Hippocampal formation (tissue), 2 donors: Measurements from ENCODE around the gene BORCS8.

Experiments
- DNase-seq, 2 donors: peaks; one replicate each; lab custom pipeline; 2025; lab: John Stamatoyannopoulos, UW

The BORCS8 gene

GRCh38 chr19:19213426-19214158 lies 21.6 kb upstream of the BORCS8 start:
- no peak for DNase-seq

GRCh38 chr19:19212916-19213315 lies 21.0 kb upstream of the BORCS8 start:
- no peak for DNase-seq

- no peak for DNase-seq
Observed at GRCh38 chr19:19211499-19212420, 19.8 kb upstream of the BORCS8 start, which contains the start of gene NCAN. Gene NCAN, plus strand, starts transcription at chr19:19211958. Its CDS starts 4,996 bp downstream, at chr19:19216954.

DNA sequence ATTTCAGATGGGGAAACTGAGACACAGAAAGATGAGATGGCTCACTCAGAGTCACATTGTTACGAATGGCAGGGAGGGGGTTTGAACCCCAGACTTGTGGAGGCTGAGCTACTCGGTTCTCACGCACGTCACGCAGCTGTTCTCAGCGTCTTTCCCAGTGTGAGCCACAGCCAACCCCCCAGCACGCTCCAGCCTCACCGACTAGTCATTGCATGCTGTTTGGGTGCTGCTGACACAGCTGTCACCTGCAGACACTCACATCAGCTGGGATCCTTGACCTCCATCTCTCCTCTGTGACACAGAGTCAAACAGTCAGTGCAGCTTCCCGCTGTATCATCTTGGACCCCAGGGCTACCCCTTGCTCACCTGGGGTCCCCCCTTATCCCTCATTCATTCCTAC lies 17.4 kb upstream of the BORCS8 start:
- no peak for DNase-seq

GRCh38 chr19:19207637-19208572 lies 16.0 kb upstream of the BORCS8 start:
- peak in 1 of 2 donors; percentile 31 for DNase-seq

- no peak for DNase-seq
Observed at GRCh38 chr19:19206938-19207337, 15.0 kb upstream of the BORCS8 start.

DNA sequence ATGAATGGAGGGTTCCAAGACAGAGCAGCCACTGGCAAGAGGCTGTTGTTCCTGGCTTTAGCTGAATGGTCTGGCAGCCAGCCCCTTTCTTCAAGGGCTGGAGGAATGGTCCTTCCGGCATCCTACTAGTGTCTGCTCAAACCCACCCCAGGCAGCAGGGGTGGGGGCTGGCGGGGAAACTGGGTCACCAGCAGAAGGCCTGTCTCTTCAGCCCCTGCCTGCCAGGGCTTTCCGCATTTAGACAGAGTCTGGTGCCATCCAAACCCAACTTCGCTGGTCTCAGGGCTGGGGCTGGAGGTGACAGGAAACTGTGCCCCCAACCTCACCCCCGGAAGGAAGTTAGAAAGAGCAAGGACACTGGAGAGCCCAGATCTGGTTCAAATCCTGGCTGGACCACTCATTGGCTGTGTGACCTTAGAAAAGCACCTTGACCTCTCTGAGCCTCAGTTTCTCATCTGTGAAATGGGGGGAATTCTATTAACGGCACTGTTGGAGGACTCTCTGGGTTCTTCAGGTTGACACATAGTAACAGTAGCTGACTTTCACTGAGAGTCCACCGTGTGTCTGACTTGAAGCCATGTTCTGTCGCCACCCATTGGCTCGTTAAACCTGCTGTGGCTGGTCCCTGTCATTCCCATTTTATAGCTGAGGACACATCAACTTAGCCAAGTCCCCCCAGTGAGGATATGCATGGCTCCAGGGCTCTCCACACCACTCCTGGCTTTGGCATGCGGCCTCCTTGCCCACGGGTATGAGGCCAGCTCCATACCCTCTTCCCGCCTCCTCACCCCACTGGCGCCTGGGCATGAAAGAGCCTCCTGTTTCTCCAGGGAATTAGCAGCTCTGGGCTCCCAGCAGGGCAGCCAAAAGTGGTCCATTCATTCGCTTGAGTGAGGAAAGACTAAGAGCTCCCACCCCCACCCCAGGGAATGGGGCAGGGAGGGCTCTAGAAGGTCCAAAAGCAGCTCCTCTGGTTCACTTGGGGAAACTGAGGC lies 13.8 kb upstream of the BORCS8 start:
- DNase-seq = peak; percentile 38 to 45

GRCh38 chr19:19204181-19204580 lies 12.2 kb upstream of the BORCS8 start:
- DNase-seq = no peak

- peak; percentile 72 to 77 for DNase-seq
Observed at GRCh38 chr19:19203012-19203856, 11.3 kb upstream of the BORCS8 start, which contains the start of gene NR2C2AP. Gene NR2C2AP, minus strand, starts transcription at chr19:19203414. Its CDS starts 354 bp downstream, at chr19:19203060.

DNA sequence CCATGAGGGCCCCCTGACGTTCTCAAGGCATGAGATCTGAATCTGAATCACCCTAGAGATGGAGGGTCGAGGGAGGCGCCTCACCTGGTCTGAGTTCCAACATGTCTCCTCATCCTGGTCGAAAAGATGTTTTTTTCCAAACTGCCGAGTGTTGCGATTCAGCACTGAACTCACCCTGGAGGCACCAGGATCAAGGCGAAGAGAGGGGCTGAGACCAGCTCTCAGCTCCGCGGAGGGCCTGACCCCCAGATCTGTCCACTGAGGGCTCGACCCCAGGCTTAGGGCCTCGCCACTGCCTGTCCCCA lies 10.7 kb upstream of the BORCS8 start:
- DNase-seq = no peak

DNA sequence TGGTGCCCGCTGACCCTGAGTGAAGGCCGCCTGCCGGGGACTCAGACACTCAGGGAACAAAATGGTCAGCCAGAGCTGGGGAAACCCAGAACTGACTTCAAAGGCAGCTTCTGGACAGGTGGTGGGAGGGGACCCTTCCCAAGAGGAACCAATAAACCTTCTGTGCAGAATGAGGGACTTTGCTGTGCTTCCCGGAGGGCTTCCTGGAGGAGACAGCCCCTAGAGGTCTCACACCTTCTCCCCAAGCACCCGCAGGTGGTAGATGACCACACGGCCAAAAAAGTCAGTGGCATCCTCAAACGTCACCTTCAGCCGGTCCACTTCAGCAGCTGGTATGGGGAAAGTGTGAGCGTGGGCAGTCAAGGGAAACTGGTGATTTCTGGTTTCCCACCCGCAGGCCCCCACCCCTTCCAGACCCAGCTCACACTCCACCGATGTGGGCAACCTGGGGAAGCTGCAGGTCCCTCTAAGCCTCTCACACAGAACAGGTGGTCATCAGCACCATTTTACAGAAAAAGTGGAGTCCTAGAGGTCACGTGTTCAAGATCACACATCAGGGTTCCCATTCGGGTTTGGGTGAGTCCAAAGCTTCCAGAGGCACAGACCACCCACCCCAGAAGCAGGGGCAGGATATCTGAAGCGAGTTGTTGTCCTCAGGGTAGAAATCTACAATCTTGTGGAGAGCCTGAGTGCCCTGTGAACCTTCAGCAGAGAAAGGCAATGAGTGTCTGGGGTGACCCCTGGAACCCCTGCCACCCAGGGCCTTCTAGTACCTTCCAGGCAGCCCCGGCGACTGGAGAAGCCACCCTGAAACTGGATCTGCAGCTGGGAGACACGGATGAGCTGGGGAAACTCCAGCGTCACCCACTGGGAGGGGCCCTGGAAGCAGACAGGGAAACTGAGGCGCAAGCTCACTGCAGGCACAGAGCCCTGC lies 10.0 kb upstream of the BORCS8 start:
- no peak for DNase-seq

- DNase-seq = no peak
Observed at GRCh38 chr19:19193926-19194325, 2.0 kb upstream of the BORCS8 start.

- no peak for DNase-seq
Observed at GRCh38 chr19:19192910-19193423, 1.0 kb upstream of the BORCS8 start.

DNA sequence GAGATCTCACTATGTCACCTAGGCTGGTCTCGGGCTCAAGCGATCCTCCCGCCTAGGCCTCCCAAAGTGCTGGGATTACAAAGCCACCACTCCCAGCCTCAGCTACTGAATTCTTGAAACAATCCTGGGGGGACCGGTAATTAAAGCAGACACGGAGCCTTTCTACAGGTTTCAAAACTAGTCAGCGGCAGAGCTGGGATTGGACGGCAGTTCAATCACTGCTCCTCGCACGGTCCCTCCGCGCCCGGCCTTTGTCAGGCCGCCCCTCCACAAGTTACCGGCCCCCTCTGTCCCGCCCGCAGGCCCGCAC lies 229 bp downstream of the BORCS8 start:
- no peak for DNase-seq

DNA sequence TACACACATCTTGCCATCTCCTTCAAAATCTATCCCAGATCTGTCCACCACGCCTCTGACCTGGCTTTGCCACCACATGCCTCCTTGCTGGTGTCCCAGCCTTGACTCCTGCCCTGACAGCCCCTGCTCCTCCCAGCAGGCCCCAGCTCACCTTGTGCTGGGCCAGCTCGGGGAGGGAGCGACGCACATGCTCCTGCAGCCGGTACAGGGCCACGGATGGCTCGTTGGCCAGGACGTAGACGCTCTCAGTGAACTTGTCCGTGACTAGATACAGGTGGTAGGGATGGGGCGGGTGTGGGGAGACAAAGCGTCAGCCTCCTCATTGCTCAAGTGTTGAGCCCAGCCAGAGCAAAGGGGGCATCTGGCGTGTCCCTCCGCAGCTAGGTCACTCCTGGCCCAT lies 5.2 kb downstream of the BORCS8 start:
- no peak for DNase-seq

DNA sequence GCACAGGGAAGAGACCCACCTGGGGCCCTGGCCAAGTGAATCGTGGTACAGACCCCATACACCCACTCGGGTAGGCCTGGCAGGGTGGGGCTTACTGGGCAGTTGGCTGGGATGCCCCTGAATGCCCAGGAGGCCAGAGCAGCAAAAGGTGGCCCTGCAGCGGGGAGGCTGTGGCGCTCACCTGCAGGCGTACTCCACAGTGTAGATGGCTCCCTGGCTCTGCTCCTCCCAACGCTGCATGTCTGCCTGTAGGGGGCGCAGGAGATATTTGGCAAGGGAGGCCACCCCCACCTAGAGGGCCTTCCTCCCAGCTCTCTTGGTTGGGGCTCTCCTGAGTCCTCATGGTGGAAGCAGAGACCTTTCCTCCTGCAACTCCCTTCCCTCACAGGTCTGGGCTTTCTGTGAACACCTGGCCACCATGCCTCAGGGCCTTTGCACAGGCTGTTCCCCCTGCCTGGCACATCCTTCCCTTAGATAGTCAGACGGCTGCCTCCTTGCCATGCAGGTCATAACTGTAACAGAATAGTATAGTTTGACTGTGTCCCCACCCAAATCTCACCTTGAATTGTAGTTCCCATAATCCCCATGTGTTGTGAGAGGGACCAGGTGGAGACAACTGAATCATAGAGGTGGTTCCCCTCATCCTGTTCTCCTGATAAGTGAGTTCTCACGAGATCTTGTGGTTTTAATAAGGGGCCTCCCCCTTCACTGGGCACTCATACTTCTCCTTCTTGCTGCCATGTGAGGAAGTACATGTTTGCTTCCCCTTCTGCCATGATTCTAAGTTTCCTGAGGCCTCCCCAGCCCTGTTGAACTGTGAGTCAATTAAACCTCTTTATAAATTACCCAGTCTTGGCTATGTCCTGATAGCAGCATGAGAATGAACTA lies 5.9 kb downstream of the BORCS8 start:
- DNase-seq = no peak

- DNase-seq = no peak
Observed at GRCh38 chr19:19181488-19181998, 10.4 kb downstream of the BORCS8 start.
